B cell (primary cell): ENCODE measurements around the gene DQX1. TPM values are rescaled to one million over a fixed set of nuclear protein-coding genes. Genes with fewer than 3 reads are reported as not detected.

Experiments used
- ATAC-seq: fragments of 200-7000 bp; cut with Tn5 transposase; one replicate; pipeline ENCODE4 v1.10.0; 2021; ENCODE audit warnings: low read depth, mild to moderate bottlenecking, moderate number of reproducible peaks, moderate library complexity
- CTCF ChIA-PET: fragments of 350-600 bp; sonication (Branson Sonifier 250); formaldehyde crosslinking; loops from one replicate; lab custom pipeline; 2021; ENCODE audit warnings: antibody characterized with exemption, inconsistent platforms; lab: Charles Lee
- POLR2A ChIA-PET: fragments of 350-600 bp; sonication (Branson Sonifier 250); formaldehyde crosslinking; loops from one replicate; lab custom pipeline; 2021; ENCODE audit warnings: antibody characterized with exemption; lab: Charles Lee
- DNase-seq: peaks from one replicate; pipeline ENCODE4 v3.0.0; 2013
- H2AFZ ChIP-seq: 2 replicates; pipeline ENCODE4 v1.6.1; 2012; ENCODE audit warnings: mild to moderate bottlenecking, low read depth, low read length; ENCODE audit not compliant: insufficient read depth, poor library complexity, severe bottlenecking
- H3K27ac ChIP-seq, 2 donors: 1 replicate in 1 of 2; 2 replicates in 1 of 2; pipeline ENCODE4 v1.5.1; 2012 to 2013; ENCODE audit warnings: low read length in 2 of 2, mild to moderate bottlenecking in 2 of 2, moderate library complexity in 1 of 2
- H3K27me3 ChIP-seq, 4 experiments: fragments of 200-600 bp in 1 of 4; sonication (generic) in 1 of 4; replicated peaks in 1 of 4; 1 replicate in 2 of 4; 2 replicates in 2 of 4; pipeline versions ENCODE4 v1.6.1 to v1.7.0; 2013 to 2016; ENCODE audit warnings: low read length in 3 of 4, mild to moderate bottlenecking in 2 of 4, mixed read lengths in 1 of 4, moderate library complexity in 1 of 4; ENCODE audit not compliant: insufficient read depth in 4 of 4, control insufficient read depth in 3 of 4; ENCODE audit errors: control extremely low read depth in 1 of 4
- H3K36me3 ChIP-seq, 2 experiments: replicated peaks in 1 of 2; 1 replicate in 1 of 2; 2 replicates in 1 of 2; pipeline versions ENCODE4 v1.6.1 to v1.7.1; 2013; ENCODE audit warnings: low read length in 1 of 2; ENCODE audit not compliant: insufficient read depth in 2 of 2, control insufficient read depth in 1 of 2; ENCODE audit errors: control extremely low read depth in 1 of 2, extremely low read depth in 1 of 2
- H3K4me1 ChIP-seq, 2 donors: fragments of 200-600 bp in 1 of 2; sonication (generic) in 1 of 2; 1 replicate in 1 of 2; 2 replicates in 1 of 2; pipeline versions ENCODE4 v1.5.1 to v1.6.1; 2013 to 2017; ENCODE audit warnings: low read length in 2 of 2; ENCODE audit not compliant: control insufficient read depth in 2 of 2, insufficient read depth in 2 of 2
- H3K4me2 ChIP-seq: replicated peaks from 2 replicates; pipeline ENCODE3; 2012; ENCODE audit warnings: mild to moderate bottlenecking, low read depth, low read length; ENCODE audit not compliant: poor library complexity, severe bottlenecking
- H3K4me3 ChIP-seq, 5 experiments: fragments of 200-600 bp in 1 of 5; sonication (generic) in 1 of 5; 1 replicate in 3 of 5; 2 replicates in 2 of 5; pipeline versions ENCODE4 v1.5.1 to v1.7.0; 2011 to 2016; ENCODE audit warnings: low read length in 4 of 5, mild to moderate bottlenecking in 4 of 5, low read depth in 2 of 5, control low read depth in 1 of 5, moderate library complexity in 1 of 5; ENCODE audit not compliant: insufficient read depth in 1 of 5; ENCODE audit errors: control extremely low read depth in 1 of 5, extremely low read depth in 1 of 5
- H3K79me2 ChIP-seq: fragments of 200-600 bp; sonication (generic); one replicate; pipeline ENCODE4 v1.6.0; 2016; ENCODE audit warnings: low read length; ENCODE audit not compliant: control insufficient read depth, insufficient read depth
- H3K9ac ChIP-seq: fragments of 200-600 bp; sonication (generic); 2 replicates; pipeline ENCODE4 v1.6.1; 2017; ENCODE audit warnings: mild to moderate bottlenecking, low read length, moderate library complexity
- H3K9me3 ChIP-seq, 3 donors: one replicate each; pipeline versions ENCODE4 v1.6.1 to v1.7.1; 2013; ENCODE audit warnings: low read length in 2 of 3; ENCODE audit not compliant: control insufficient read depth in 2 of 3, insufficient read depth in 1 of 3; ENCODE audit errors: control extremely low read depth in 1 of 3
- H4K20me1 ChIP-seq: 2 replicates; pipeline ENCODE4 v1.6.0; 2012; ENCODE audit warnings: mild to moderate bottlenecking, low read length; ENCODE audit not compliant: insufficient read depth, control insufficient read depth, poor library complexity, severe bottlenecking
- H3K27ac Mint-ChIP-seq: one replicate; pipeline ENCODE4 v1.8.0; 2021; ENCODE audit warnings: mixed read lengths
- H3K27me3 Mint-ChIP-seq: one replicate; pipeline ENCODE4 v1.8.0; 2021; ENCODE audit warnings: mixed read lengths
- H3K4me1 Mint-ChIP-seq: one replicate; pipeline ENCODE4 v1.8.0; 2021; ENCODE audit warnings: mixed read lengths
- H3K4me3 Mint-ChIP-seq: one replicate; pipeline ENCODE4 v1.8.0; 2021; ENCODE audit warnings: mixed read lengths
- H3K9me3 Mint-ChIP-seq: one replicate; pipeline ENCODE4 v1.8.0; 2022; ENCODE audit warnings: mixed read lengths; ENCODE audit not compliant: insufficient read depth
- CTCF ChIP-seq: fragments of 200-600 bp; IDR thresholded peaks from one replicate; pipeline ENCODE4 v1.8.0; 2022; ENCODE audit warnings: antibody characterized with exemption, mild to moderate bottlenecking
- EZH2 ChIP-seq: IDR thresholded peaks from 2 replicates; pipeline ENCODE4 v1.6.1; 2012; ENCODE audit warnings: borderline replicate concordance, low read depth, mild to moderate bottlenecking, moderate library complexity, low read length; ENCODE audit not compliant: insufficient read depth, poor library complexity, severe bottlenecking
- WGBS: methylation state at CpG from one replicate; pipeline ENCODE4 v1.1.5; 2013; ENCODE audit warnings: missing lambda C conversion rate; ENCODE audit not compliant: insufficient coverage; 5-methylcytosine and 5-hydroxymethylcytosine counted together
- intact Hi-C: fragments of 100-400 bp; cut with micrococcal nuclease; formaldehyde crosslinking; loops from one replicate; pipeline ENCODE4 v1.10.0; 2022
- polyA plus RNA-seq: library from polyadenylated mRNA; depleted of rRNA; stranded (reverse); fragments of >200 nt; gene quantifications from 2 replicates; pipeline ENCODE4 v1.2.3, GENCODE V29; 2012
- total RNA-seq, 2 donors: library from RNA; stranded (reverse); fragments of 120-200 nt in 1 of 2; gene quantifications; 1 replicate in 1 of 2; 2 replicates in 1 of 2; pipeline versions ENCODE4 v1.2.3 to v1.2.4, GENCODE V29; 2013 to 2022

Gene DQX1
- total and polyA plus RNA-seq, 2 donors (not counting 1 experiment from before 2014, with no cell fraction given), result 0.46 to 0.57 TPM

DNA sequence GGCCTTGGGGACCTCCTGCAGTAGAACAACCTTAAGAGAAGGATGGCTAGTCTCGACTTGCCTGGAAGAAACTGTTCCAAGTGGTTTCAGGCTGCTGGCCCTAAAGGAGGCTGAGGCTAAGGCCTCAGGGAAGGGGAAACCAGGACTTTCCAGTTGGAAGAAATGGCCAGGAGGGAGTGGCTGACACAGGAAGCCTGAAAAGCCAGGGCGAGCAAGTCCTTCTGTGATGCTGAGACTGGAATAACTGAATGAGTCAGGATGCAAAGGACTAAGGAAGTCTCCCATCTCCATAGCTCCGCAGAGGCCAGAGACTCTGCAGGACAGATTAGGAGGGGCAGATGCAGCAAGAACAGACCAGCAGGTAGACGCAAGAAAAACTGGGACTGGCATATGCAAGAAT, 11.1 kb upstream of the DQX1 start:
- Histone ChIP-seq H3K27me3 (no peaks in the 10 kb centered on the region), H3K79me2 (no peaks in the 10 kb centered on the region), H3K9ac (no peak overlapping the region), H3K4me1 (peaks cover 18 to 32% of the 10 kb centered on the region in 2 donors), H3K4me3 (no peak overlapping the region), H3K4me2 (no peak overlapping the region), H3K27ac (no peak overlapping the region), H4K20me1 (no peaks in the 10 kb centered on the region), H2AFZ (no peak overlapping the region), H3K36me3 (peaks cover 0 to 19% of the 10 kb centered on the region in 2 experiments), H3K9me3 (no peaks in the 10 kb centered on the region)
- DNase-seq (no peak), ATAC-seq (no peak)
- WGBS, result 98% methylated on average over 4 of the region's 4 CpGs
- ChIA-PET POLR2A (no interaction called here), CTCF (no interaction called here)
- Mint-ChIP-seq H3K27me3 (no peaks in the 10 kb centered on the region), H3K27ac (no peak overlapping the region), H3K9me3 (no peaks in the 10 kb centered on the region), H3K4me1 (peaks cover 31% of the 10 kb centered on the region), H3K4me3 (no peak overlapping the region)
- intact Hi-C loops, result no loop called here
- no peak for TF ChIP-seq CTCF
- no peak for TF ChIP-seq EZH2

DNA sequence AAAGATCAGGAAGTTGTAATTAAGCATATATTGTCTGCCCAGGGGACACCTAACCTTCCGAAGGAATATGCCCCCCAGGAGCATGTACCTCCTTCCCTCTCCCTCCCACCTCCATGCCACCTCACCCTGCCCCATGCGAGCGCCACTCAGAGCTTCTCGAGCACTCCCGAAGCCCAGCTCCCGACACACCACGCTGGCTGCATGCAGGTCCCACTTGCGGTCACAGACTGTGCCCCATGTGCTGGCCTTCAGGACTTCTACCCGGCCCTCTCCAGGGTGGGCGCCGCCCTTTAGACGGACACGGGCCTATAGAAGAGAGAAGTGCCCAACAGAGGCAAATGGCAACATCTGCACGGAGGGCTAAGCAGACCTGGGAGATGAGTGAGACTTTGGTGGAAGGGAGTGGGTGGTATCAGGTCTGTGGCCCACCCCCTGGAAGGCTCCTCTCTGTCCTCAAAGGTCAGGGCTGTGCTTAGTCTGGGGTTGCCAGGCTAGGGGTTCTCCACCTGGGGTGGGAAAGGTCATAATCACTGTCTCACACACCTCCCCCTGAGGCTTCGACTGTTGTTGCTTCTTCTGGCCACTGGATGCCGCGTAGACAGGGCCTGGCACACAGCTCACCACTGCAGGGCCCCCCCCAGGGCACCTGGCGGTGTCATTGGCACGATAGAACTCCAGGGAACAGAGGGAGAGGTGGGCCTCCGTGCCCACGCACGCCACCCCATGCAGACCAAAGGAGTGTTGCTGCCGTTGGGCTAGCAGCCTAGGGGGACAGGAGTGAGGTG, 10.3 kb upstream of the DQX1 start:
- no peak for TF ChIP-seq CTCF
- TF ChIP-seq EZH2, result no peak
- ATAC-seq (no peak), DNase-seq (no peak)
- Histone ChIP-seq H3K27me3 (no peaks in the 10 kb centered on the region), H3K9me3 (no peaks in the 10 kb centered on the region), H3K9ac (no peak overlapping the region), H3K36me3 (peaks cover 0 to 20% of the 10 kb centered on the region in 2 experiments), H3K4me3 (no peak overlapping the region), H3K4me2 (no peak overlapping the region), H4K20me1 (no peaks in the 10 kb centered on the region), H3K79me2 (peaks cover 7% of the 10 kb centered on the region), H3K27ac (no peak overlapping the region), H2AFZ (no peak overlapping the region), H3K4me1 (peaks cover 25 to 39% of the 10 kb centered on the region in 2 donors)
- CTCF ChIA-PET, result interaction anchor here (0.8 kb wide), 1 partner anchor 9 kb away, joined by 3 read pairs; no protein-coding TSS in a partner anchor
- 93% methylated on average over 14 of the region's 23 CpGs for WGBS
- Mint-ChIP-seq H3K27me3 (no peaks in the 10 kb centered on the region), H3K4me1 (peaks cover 39% of the 10 kb centered on the region), H3K9me3 (no peaks in the 10 kb centered on the region), H3K4me3 (no peak overlapping the region), H3K27ac (peak overlapping the region; percentile 50)
- POLR2A ChIA-PET, result interaction anchor here (1.0 kb wide), 1 partner anchor 20 kb away, joined by 3 read pairs; no protein-coding TSS in a partner anchor
- intact Hi-C loops, result no loop called here
